Endodermal cell (in vitro differentiated cells): ENCODE results near the gene AP3D1. TPM values are rescaled to one million over a fixed set of nuclear protein-coding genes. Genes with fewer than 3 reads are reported as not detected.

Experiments
- DNase-seq: peaks from one replicate; pipeline ENCODE4 v3.0.0-alpha.2; 2017
- H3K27ac ChIP-seq: 2 replicates; pipeline ENCODE4 v1.5.1; 2013; ENCODE audit warnings: mild to moderate bottlenecking, low read depth, low read length, moderate library complexity
- H3K27me3 ChIP-seq: 2 replicates; pipeline ENCODE4 v1.6.1; 2013; ENCODE audit warnings: mild to moderate bottlenecking, low read length, moderate library complexity; ENCODE audit not compliant: insufficient read depth, control insufficient read depth, poor library complexity, severe bottlenecking
- H3K36me3 ChIP-seq: 2 replicates; pipeline ENCODE4 v1.7.0; 2013; ENCODE audit warnings: mild to moderate bottlenecking, low read length, moderate library complexity; ENCODE audit not compliant: control insufficient read depth, insufficient read depth
- H3K4me1 ChIP-seq: one replicate; pipeline ENCODE4 v1.7.0; 2013; ENCODE audit warnings: low read length; ENCODE audit not compliant: control insufficient read depth, insufficient read depth
- H3K4me3 ChIP-seq: 2 replicates; pipeline ENCODE4 v1.5.1; 2013; ENCODE audit warnings: mild to moderate bottlenecking, low read length, moderate library complexity
- H3K9ac ChIP-seq: 2 replicates; pipeline ENCODE4 v1.6.1; 2013; ENCODE audit warnings: mild to moderate bottlenecking, low read length, moderate library complexity; ENCODE audit not compliant: poor library complexity, severe bottlenecking; ENCODE audit errors: extremely low read depth
- H3K9me3 ChIP-seq: 2 replicates; pipeline ENCODE4 v1.6.1; 2013; ENCODE audit warnings: mild to moderate bottlenecking, low read length, moderate library complexity; ENCODE audit not compliant: control insufficient read depth
- H3K27ac Mint-ChIP-seq: 2 replicates; pipeline ENCODE4 v1.8.0; 2020; ENCODE audit warnings: mixed read lengths
- H3K27me3 Mint-ChIP-seq: 2 replicates; pipeline ENCODE4 v1.8.0; 2021; ENCODE audit warnings: mild to moderate bottlenecking, mixed read lengths; ENCODE audit not compliant: insufficient read depth
- H3K36me3 Mint-ChIP-seq: 2 replicates; pipeline ENCODE4 v1.8.0; 2020; ENCODE audit warnings: low read depth, mixed read lengths
- H3K4me1 Mint-ChIP-seq: 2 replicates; pipeline ENCODE4 v1.8.0; 2020; ENCODE audit warnings: mixed read lengths
- H3K4me3 Mint-ChIP-seq: 2 replicates; pipeline ENCODE4 v1.8.0; 2020; ENCODE audit warnings: mild to moderate bottlenecking, moderate library complexity, mixed read lengths
- H3K9me3 Mint-ChIP-seq: 2 replicates; pipeline ENCODE4 v1.8.0; 2020; ENCODE audit warnings: mild to moderate bottlenecking, mixed read lengths
- WGBS, 2 experiments: methylation state at CpG; one replicate each; pipeline versions ENCODE4 v1.1.5 to v1.1.7; 2013; ENCODE audit warnings: missing lambda C conversion rate in 2 of 2, mixed read lengths in 1 of 2; ENCODE audit not compliant: insufficient coverage in 1 of 2, insufficient read length in 1 of 2; 5-methylcytosine and 5-hydroxymethylcytosine counted together
- total RNA-seq, 2 donors: library from RNA; stranded (reverse); fragmentation: NEBNext Ultra II Directional in 1 of 2; extraction: Animal tissue kit (Norgen Biotek cat#: 25700) in 1 of 2; gene quantifications; 2 replicates in 1 of 2; 3 replicates in 1 of 2; pipeline ENCODE4 v1.2.1, GENCODE V29; 2021
- TF ChIP-seq, protein P1 (sequence below): fragments of 200-600 bp; sonication (generic); conservative IDR thresholded peaks from 2 replicates; pipeline ENCODE4 v1.5.0; 2021; ENCODE audit warnings: antibody characterized with exemption, mild to moderate bottlenecking

Gene AP3D1
- total RNA-seq, 2 donors from 2014 or later: 162 to 181 TPM

GRCh38 chr19:2084993-2085720 is 66.2 kb downstream of the AP3D1 start:
- Histone ChIP-seq H3K9me3 (no peaks in the 10 kb centered on the region), H3K36me3 (peaks cover 19% of the 10 kb centered on the region), H3K9ac (no peak overlapping the region), H3K27me3 (no peaks in the 10 kb centered on the region), H3K4me1 (no peaks in the 10 kb centered on the region), H3K4me3 (no peak overlapping the region), H3K27ac (no peak overlapping the region)
- Mint-ChIP-seq H3K4me1 (no peaks in the 10 kb centered on the region), H3K27ac (peak overlapping the region; percentile 66), H3K4me3 (no peak overlapping the region), H3K27me3 (no peaks in the 10 kb centered on the region), H3K9me3 (no peaks in the 10 kb centered on the region), H3K36me3 (peaks cover 18% of the 10 kb centered on the region)
- DNase-seq: no peak
- TF ChIP-seq, protein P1, sequence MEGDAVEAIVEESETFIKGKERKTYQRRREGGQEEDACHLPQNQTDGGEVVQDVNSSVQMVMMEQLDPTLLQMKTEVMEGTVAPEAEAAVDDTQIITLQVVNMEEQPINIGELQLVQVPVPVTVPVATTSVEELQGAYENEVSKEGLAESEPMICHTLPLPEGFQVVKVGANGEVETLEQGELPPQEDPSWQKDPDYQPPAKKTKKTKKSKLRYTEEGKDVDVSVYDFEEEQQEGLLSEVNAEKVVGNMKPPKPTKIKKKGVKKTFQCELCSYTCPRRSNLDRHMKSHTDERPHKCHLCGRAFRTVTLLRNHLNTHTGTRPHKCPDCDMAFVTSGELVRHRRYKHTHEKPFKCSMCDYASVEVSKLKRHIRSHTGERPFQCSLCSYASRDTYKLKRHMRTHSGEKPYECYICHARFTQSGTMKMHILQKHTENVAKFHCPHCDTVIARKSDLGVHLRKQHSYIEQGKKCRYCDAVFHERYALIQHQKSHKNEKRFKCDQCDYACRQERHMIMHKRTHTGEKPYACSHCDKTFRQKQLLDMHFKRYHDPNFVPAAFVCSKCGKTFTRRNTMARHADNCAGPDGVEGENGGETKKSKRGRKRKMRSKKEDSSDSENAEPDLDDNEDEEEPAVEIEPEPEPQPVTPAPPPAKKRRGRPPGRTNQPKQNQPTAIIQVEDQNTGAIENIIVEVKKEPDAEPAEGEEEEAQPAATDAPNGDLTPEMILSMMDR: no peak
- WGBS, 2 experiments: 96 to 98% methylated on average over 23 to 28 of the region's 28 CpGs

DNA sequence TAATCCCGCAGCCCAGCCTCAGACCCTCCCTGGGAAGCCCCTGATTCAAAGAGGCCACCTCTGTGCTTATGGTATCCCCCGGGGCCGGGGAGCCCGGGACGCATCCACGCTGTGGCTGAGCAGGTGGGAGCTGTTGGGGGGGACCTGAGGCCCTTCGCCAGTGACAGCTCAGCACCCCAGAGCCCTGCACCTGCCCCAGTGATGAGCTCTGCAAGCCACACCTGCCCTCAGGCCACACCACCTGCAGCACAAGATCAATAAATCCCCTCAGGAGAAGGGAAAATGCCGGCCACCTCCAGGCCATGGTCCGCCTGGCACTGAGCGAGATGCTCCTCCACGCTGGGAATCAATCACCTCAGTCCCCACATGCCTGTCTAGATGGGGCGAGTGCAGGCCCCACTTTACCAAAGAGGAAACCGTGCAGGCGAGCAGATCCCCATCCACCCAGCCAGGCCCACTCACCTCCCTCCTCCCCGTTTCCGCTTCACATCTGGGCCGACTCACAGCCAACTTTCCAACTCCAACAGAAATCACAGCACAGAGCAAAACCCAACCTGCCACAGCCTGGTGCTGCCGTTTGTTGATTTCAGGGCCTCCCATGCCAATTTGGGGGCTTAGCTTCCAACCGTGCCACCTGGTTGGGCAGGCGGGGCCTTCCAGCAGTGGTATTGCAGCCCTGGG is 68.1 kb downstream of the AP3D1 start:
- TF ChIP-seq, protein P1: no peak
- DNase-seq: no peak
- Mint-ChIP-seq H3K27me3 (no peaks in the 10 kb centered on the region), H3K4me1 (no peaks in the 10 kb centered on the region), H3K27ac (no peak overlapping the region), H3K36me3 (peaks cover 18% of the 10 kb centered on the region), H3K9me3 (no peaks in the 10 kb centered on the region), H3K4me3 (no peak overlapping the region)
- Histone ChIP-seq H3K9me3 (no peaks in the 10 kb centered on the region), H3K4me1 (no peaks in the 10 kb centered on the region), H3K4me3 (no peak overlapping the region), H3K9ac (no peak overlapping the region), H3K27ac (no peak overlapping the region), H3K36me3 (peaks cover 19% of the 10 kb centered on the region), H3K27me3 (no peaks in the 10 kb centered on the region)
- WGBS, 2 experiments: 94 to 95% methylated on average over 10 to 20 of the region's 20 CpGs

DNA sequence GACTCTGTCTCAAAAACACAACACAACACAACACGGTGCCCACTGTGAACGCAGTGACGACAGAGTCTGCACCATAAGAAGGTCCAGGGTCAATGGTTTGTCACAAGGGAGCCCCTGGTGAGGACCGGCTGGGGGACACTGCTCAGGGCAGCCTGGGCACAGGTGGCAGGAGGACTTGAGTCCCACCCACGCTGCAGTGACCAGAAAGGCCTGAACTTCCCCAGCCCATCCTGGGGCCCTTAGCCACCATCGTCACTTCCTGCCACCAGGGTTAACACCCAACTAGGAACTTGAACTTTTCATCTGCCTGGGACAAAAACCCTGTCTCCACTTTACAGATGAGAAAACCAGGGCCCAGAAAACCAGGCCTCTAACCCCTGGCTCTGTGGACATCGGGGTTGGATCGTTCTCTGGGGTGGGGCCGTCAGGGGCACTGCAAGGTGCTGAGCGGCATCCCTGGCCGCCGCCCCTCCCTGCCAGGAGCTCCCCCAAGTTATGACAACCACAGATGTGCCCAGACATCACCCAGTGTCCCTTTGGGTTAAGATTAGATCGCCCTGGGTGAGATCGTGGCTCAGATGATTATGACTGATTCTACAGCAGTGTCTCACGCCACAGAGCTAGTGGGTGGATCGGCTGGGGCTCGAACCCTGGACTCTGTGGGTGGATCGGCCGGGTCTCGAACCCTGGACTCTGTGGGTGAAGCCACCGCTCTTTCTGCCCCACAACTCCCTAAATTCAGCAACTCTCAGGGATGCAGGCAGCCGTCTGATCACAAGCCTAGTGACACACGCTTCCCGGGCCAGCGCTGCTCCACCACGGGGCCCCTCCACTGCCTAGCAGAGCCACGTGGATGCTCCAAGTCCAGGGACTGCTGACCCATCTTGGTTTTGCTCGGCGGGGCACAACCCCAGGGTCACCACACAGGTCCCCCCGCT is 69.2 kb downstream of the AP3D1 start:
- no peak overlapping the region for H3K4me3 Mint-ChIP-seq
- no peak for DNase-seq
- no peaks in the 10 kb centered on the region for H3K9me3 Mint-ChIP-seq
- no peaks in the 10 kb centered on the region for H3K27me3 Mint-ChIP-seq
- H3K4me1 Mint-ChIP-seq: no peaks in the 10 kb centered on the region
- Histone ChIP-seq H3K27me3 (no peaks in the 10 kb centered on the region), H3K4me1 (no peaks in the 10 kb centered on the region), H3K9ac (no peak overlapping the region), H3K9me3 (no peaks in the 10 kb centered on the region), H3K27ac (no peak overlapping the region), H3K36me3 (peaks cover 25% of the 10 kb centered on the region), H3K4me3 (no peak overlapping the region)
- peaks cover 30% of the 10 kb centered on the region for H3K36me3 Mint-ChIP-seq
- no peak overlapping the region for H3K27ac Mint-ChIP-seq
- TF ChIP-seq, protein P1: no peak
- 92 to 93% methylated on average over 25 to 30 of the region's 30 CpGs for WGBS, 2 experiments
